AG08395 (cell line): ENCODE data around the gene TLE3.

Experiments
- DNase-seq: peaks from one replicate; pipeline ENCODE4 v3.0.0; 2012; ENCODE audit warnings: mixed read lengths, low spot score

The TLE3 gene

GRCh38 chr15:70001859-70002258, 95.9 kb downstream of the TLE3 start:
- no peak for DNase-seq

- no peak for DNase-seq
These were observed 98.2 kb downstream of the TLE3 start for GRCh38 chr15:69999392-70000085.

- DNase-seq = no peak
These were observed 99.0 kb downstream of the TLE3 start for GRCh38 chr15:69998541-69999391.

GRCh38 chr15:69997813-69998212, 99.9 kb downstream of the TLE3 start:
- DNase-seq = peak; percentile 48
